ENCODE data around the gene NDRG4. TPM values are rescaled to one million over a fixed set of nuclear protein-coding genes. Genes with fewer than 3 reads are reported as not detected.

The NDRG4 gene
- total RNA-seq, 6 experiments from 2014 or later = 1.5 to 5.3 (median 3.6) TPM

- H3K27me3 Mint-ChIP-seq (ENCODE audit: insufficient read depth) = peaks cover 40% of the 10 kb centered on the region
Measured at GRCh38 chr16:58474296-58474695, 25.6 kb upstream of the NDRG4 start.

GRCh38 chr16:58475091-58475619 lies 24.8 kb upstream of the NDRG4 start:
- Mint-ChIP-seq H3K4me1 (ENCODE audit: low read depth) (no peaks in the 10 kb centered on the region), H3K27me3 (ENCODE audit: insufficient read depth) (peaks cover 43% of the 10 kb centered on the region), H3K9me3 (no peaks in the 10 kb centered on the region), H3K4me3 (no peak overlapping the region), H3K36me3 (ENCODE audit: low read depth) (no peaks in the 10 kb centered on the region), H3K27ac (no peak overlapping the region)
- no peak for TF ChIP-seq CTCF (IDR thresholded peaks at IDR 0.05)
- no peak for DNase-seq

More at GRCh38 chr16:58474296-58474695, 25.6 kb upstream of the NDRG4 start:
- no peaks in the 10 kb centered on the region for H3K36me3 Mint-ChIP-seq (ENCODE audit: low read depth)
- H3K9me3 Mint-ChIP-seq = no peaks in the 10 kb centered on the region
- TF ChIP-seq CTCF (IDR thresholded peaks at IDR 0.05) = no peak
- no peak overlapping the region for H3K27ac Mint-ChIP-seq
- DNase-seq = no peak
- H3K4me3 Mint-ChIP-seq = no peak overlapping the region
- H3K4me1 Mint-ChIP-seq (ENCODE audit: low read depth) = no peaks in the 10 kb centered on the region

- Mint-ChIP-seq H3K9me3 (no peaks in the 10 kb centered on the region), H3K4me3 (no peak overlapping the region), H3K4me1 (ENCODE audit: low read depth) (no peaks in the 10 kb centered on the region), H3K27me3 (ENCODE audit: insufficient read depth) (peaks cover 46% of the 10 kb centered on the region), H3K36me3 (ENCODE audit: low read depth) (no peaks in the 10 kb centered on the region), H3K27ac (no peak overlapping the region)
- TF ChIP-seq CTCF (IDR thresholded peaks at IDR 0.05) = no peak
- no peak for DNase-seq
Measured at GRCh38 chr16:58476791-58477190, 23.2 kb upstream of the NDRG4 start.

GRCh38 chr16:58478427-58478826 lies 21.5 kb upstream of the NDRG4 start:
- H3K9me3 Mint-ChIP-seq = no peaks in the 10 kb centered on the region
- no peaks in the 10 kb centered on the region for H3K36me3 Mint-ChIP-seq (ENCODE audit: low read depth)
- no peak for TF ChIP-seq CTCF (IDR thresholded peaks at IDR 0.05)
- no peak overlapping the region for H3K4me3 Mint-ChIP-seq
- DNase-seq = no peak
- H3K27me3 Mint-ChIP-seq (ENCODE audit: insufficient read depth) = peaks cover 34% of the 10 kb centered on the region
- H3K4me1 Mint-ChIP-seq (ENCODE audit: low read depth) = 0 out of 2 replicates have a peak, but pooled peaks cover 6% of the 10 kb centered on the region
- H3K27ac Mint-ChIP-seq = no peak overlapping the region

GRCh38 chr16:58481226-58481869 lies 18.6 kb upstream of the NDRG4 start:
- no peak overlapping the region for H3K27ac Mint-ChIP-seq
- peaks cover 28% of the 10 kb centered on the region for H3K27me3 Mint-ChIP-seq (ENCODE audit: insufficient read depth)
- H3K4me1 Mint-ChIP-seq (ENCODE audit: low read depth) = 0 out of 2 replicates have a peak, but pooled peaks cover 6% of the 10 kb centered on the region
- no peaks in the 10 kb centered on the region for H3K9me3 Mint-ChIP-seq
- no peak for DNase-seq
- H3K4me3 Mint-ChIP-seq = no peak overlapping the region
- no peaks in the 10 kb centered on the region for H3K36me3 Mint-ChIP-seq (ENCODE audit: low read depth)
- no peak for TF ChIP-seq CTCF (IDR thresholded peaks at IDR 0.05)
